Uterus (tissue), 2 donors: ENCODE measurements around the gene GPATCH4.

Experiments used
- CTCF ChIP-seq, 4 experiments: fragments of 200-600 bp in 2 of 4; fragments of 450-650 bp in 2 of 4; sonication (generic) in 2 of 4; IDR thresholded peaks; one replicate each; pipeline ENCODE4 v1.5.1; 2016 to 2019; ENCODE audit warnings: antibody characterized with exemption in 4 of 4, mild to moderate bottlenecking in 2 of 4, moderate library complexity in 1 of 4
- POLR2A ChIP-seq, 2 donors: fragments of 450-650 bp; IDR thresholded peaks; one replicate each; pipeline ENCODE4 v1.6.1; 2016; ENCODE audit warnings: antibody characterized with exemption in 2 of 2, mild to moderate bottlenecking in 1 of 2, moderate library complexity in 1 of 2

GRCh38 chr1:156586323-156586722 is 15.0 kb downstream of the GPATCH4 start:
- no peak for TF ChIP-seq CTCF (IDR thresholded peaks at IDR 0.05)
- no peak for TF ChIP-seq POLR2A (IDR thresholded peaks at IDR 0.05)
